GM13976 (cell line): Measurements from ENCODE around the gene PDE11A.

Source experiments
- DNase-seq: peaks from one replicate; pipeline ENCODE4 v3.0.0; 2012; ENCODE audit warnings: low spot score
- CTCF ChIP-seq: IDR thresholded peaks from 2 replicates; pipeline ENCODE4 v1.5.1; 2012; ENCODE audit warnings: borderline replicate concordance, mild to moderate bottlenecking; ENCODE audit not compliant: insufficient read depth; ENCODE audit errors: extremely low read depth, missing control alignments, control extremely low read depth
- in situ Hi-C: fragments of 300-500 bp; cut with MboI; formaldehyde crosslinking; loops from one replicate; pipeline ENCODE4 v1.12.0; 2022; ENCODE audit warnings: low sequenced_read_pairs, mixed read lengths, inconsistent platforms; ENCODE audit not compliant: unreplicated experiment

PDE11A gene

GRCh38 chr2:177712462-177712861 is 360.1 kb downstream of the PDE11A start:
- in situ Hi-C loops, result no loop called here
- DNase-seq, result no peak
- TF ChIP-seq CTCF, result no peak

GRCh38 chr2:177711483-177712265 is 360.9 kb downstream of the PDE11A start:
- in situ Hi-C loops, result no loop called here
- no peak for DNase-seq
- TF ChIP-seq CTCF, result no peak

GRCh38 chr2:177710889-177711288 is 361.7 kb downstream of the PDE11A start:
- no peak for TF ChIP-seq CTCF
- DNase-seq, result no peak
- in situ Hi-C loops, result no loop called here

- TF ChIP-seq CTCF, result no peak
- in situ Hi-C loops, result no loop called here
- no peak for DNase-seq
Observed at GRCh38 chr2:177709986-177710401, 362.6 kb downstream of the PDE11A start.

GRCh38 chr2:177708660-177709444 is 363.7 kb downstream of the PDE11A start:
- no peak for TF ChIP-seq CTCF

GRCh38 chr2:177708106-177708505 is 364.5 kb downstream of the PDE11A start:
- DNase-seq, result no peak

More at GRCh38 chr2:177708660-177709444, 363.7 kb downstream of the PDE11A start:
- in situ Hi-C loops, result no loop called here
- no peak for DNase-seq

More at GRCh38 chr2:177708106-177708505, 364.5 kb downstream of the PDE11A start:
- in situ Hi-C loops, result no loop called here
- TF ChIP-seq CTCF, result no peak
